Activated naive CD8-positive, alpha-beta T cell (primary cell): Measurements from ENCODE around the gene PGGHG.
"Not testable (repeated sequence)": the region's sequence is repeated elsewhere in the genome, so short reads cannot be mapped to it uniquely, and the experiment has no call there.

Experiments
- H3K27ac Mint-ChIP-seq: one replicate; pipeline ENCODE4 v1.8.0; 2021; ENCODE audit warnings: mixed read lengths
- H3K27me3 Mint-ChIP-seq: one replicate; pipeline ENCODE4 v1.8.0; 2021; ENCODE audit warnings: mixed read lengths
- H3K36me3 Mint-ChIP-seq: one replicate; pipeline ENCODE4 v1.8.0; 2021; ENCODE audit warnings: mixed read lengths
- H3K4me1 Mint-ChIP-seq: one replicate; pipeline ENCODE4 v1.8.0; 2021; ENCODE audit warnings: low read depth, mixed read lengths
- H3K4me3 Mint-ChIP-seq: one replicate; pipeline ENCODE4 v1.8.0; 2021; ENCODE audit warnings: mild to moderate bottlenecking, mixed read lengths
- H3K9me3 Mint-ChIP-seq: one replicate; pipeline ENCODE4 v1.8.0; 2021; ENCODE audit warnings: low read depth, mixed read lengths

PGGHG gene

GRCh38 chr11:297051-297585, 8.2 kb downstream of the PGGHG start:
- Mint-ChIP-seq H3K4me3 (no peak overlapping the region), H3K27me3 (no peaks in the 10 kb centered on the region), H3K36me3 (no peaks in the 10 kb centered on the region), H3K27ac (peak overlapping the region; percentile 89), H3K9me3 (no peaks in the 10 kb centered on the region), H3K4me1 (peaks cover 36% of the 10 kb centered on the region)

GRCh38 chr11:297586-298405, 8.9 kb downstream of the PGGHG start:
- Mint-ChIP-seq H3K9me3 (no peaks in the 10 kb centered on the region), H3K27me3 (no peaks in the 10 kb centered on the region), H3K27ac (peak overlapping the region; percentile 89), H3K4me1 (peaks cover 37% of the 10 kb centered on the region), H3K36me3 (no peaks in the 10 kb centered on the region), H3K4me3 (no peak overlapping the region)

- H3K4me3 Mint-ChIP-seq: no peak overlapping the region
Measured at GRCh38 chr11:298406-299065, 9.6 kb downstream of the PGGHG start.

GRCh38 chr11:299081-299891, 10.4 kb downstream of the PGGHG start, which contains the start of gene IFITM5:
Gene IFITM5 (minus strand): TSS chr11:299526. CDS start chr11:299490, 36 bp downstream.
- Mint-ChIP-seq H3K27me3 (no peaks in the 10 kb centered on the region), H3K27ac (no peak within 1 kb of the TSS), H3K4me3 (peak within 1 kb of the TSS; percentile 27), H3K9me3 (no peaks in the 10 kb centered on the region), H3K4me1 (peaks cover 46% of the 10 kb centered on the region), H3K36me3 (no peaks in the 10 kb centered on the region)

More at GRCh38 chr11:298406-299065, 9.6 kb downstream of the PGGHG start:
- Mint-ChIP-seq H3K36me3 (no peaks in the 10 kb centered on the region), H3K27me3 (no peaks in the 10 kb centered on the region), H3K9me3 (no peaks in the 10 kb centered on the region), H3K27ac (no peak overlapping the region), H3K4me1 (peaks cover 41% of the 10 kb centered on the region)

GRCh38 chr11:299951-300735, 11.2 kb downstream of the PGGHG start:
- H3K27ac Mint-ChIP-seq: no peak overlapping the region
- no peaks in the 10 kb centered on the region for H3K27me3 Mint-ChIP-seq

GRCh38 chr11:303363-303762, 14.4 kb downstream of the PGGHG start:
- peak overlapping the region; percentile 91 for H3K27ac Mint-ChIP-seq
- H3K4me3 Mint-ChIP-seq: peak overlapping the region; percentile 14
- H3K4me1 Mint-ChIP-seq: peaks cover 52% of the 10 kb centered on the region
- no peaks in the 10 kb centered on the region for H3K9me3 Mint-ChIP-seq
- H3K36me3 Mint-ChIP-seq: no peaks in the 10 kb centered on the region
- no peaks in the 10 kb centered on the region for H3K27me3 Mint-ChIP-seq

More at GRCh38 chr11:299951-300735, 11.2 kb downstream of the PGGHG start:
- H3K4me3 Mint-ChIP-seq: peak overlapping the region; percentile 27
- H3K4me1 Mint-ChIP-seq: peaks cover 47% of the 10 kb centered on the region
- H3K36me3 Mint-ChIP-seq: no peaks in the 10 kb centered on the region
- no peaks in the 10 kb centered on the region for H3K9me3 Mint-ChIP-seq

- Mint-ChIP-seq H3K36me3 (no peaks in the 10 kb centered on the region), H3K4me3 (no peak overlapping the region), H3K27me3 (no peaks in the 10 kb centered on the region), H3K9me3 (no peaks in the 10 kb centered on the region), H3K27ac (no peak overlapping the region), H3K4me1 (peaks cover 53% of the 10 kb centered on the region)
Measured at GRCh38 chr11:304061-304506, 15.2 kb downstream of the PGGHG start.

- H3K27me3 Mint-ChIP-seq: no peaks in the 10 kb centered on the region
- no peaks in the 10 kb centered on the region for H3K36me3 Mint-ChIP-seq
- H3K27ac Mint-ChIP-seq: peak overlapping the region; percentile 51
- peaks cover 56% of the 10 kb centered on the region for H3K4me1 Mint-ChIP-seq
- H3K9me3 Mint-ChIP-seq: no peaks in the 10 kb centered on the region
- no peak overlapping the region for H3K4me3 Mint-ChIP-seq
Measured at GRCh38 chr11:304915-305843, 16.3 kb downstream of the PGGHG start.

GRCh38 chr11:305844-306211, 16.9 kb downstream of the PGGHG start:
- Mint-ChIP-seq H3K27me3 (no peaks in the 10 kb centered on the region), H3K27ac (peak overlapping the region; percentile 51), H3K4me3 (no peak overlapping the region), H3K9me3 (no peaks in the 10 kb centered on the region), H3K4me1 (peaks cover 51% of the 10 kb centered on the region), H3K36me3 (no peaks in the 10 kb centered on the region)

- Mint-ChIP-seq H3K27me3 (no peaks in the 10 kb centered on the region), H3K4me3 (peak overlapping the region; percentile 58), H3K36me3 (no peaks in the 10 kb centered on the region), H3K9me3 (no peaks in the 10 kb centered on the region), H3K27ac (no peak overlapping the region), H3K4me1 (peaks cover 50% of the 10 kb centered on the region)
Measured at GRCh38 chr11:306645-307371, 17.9 kb downstream of the PGGHG start.

- not testable (repeated sequence) for H3K9me3 Mint-ChIP-seq, H3K36me3 Mint-ChIP-seq, H3K27me3 Mint-ChIP-seq
- H3K4me1 Mint-ChIP-seq: peaks cover 54% of the 10 kb centered on the region
- peak within 1 kb of the TSS; percentile 91 for H3K4me3 Mint-ChIP-seq
- peak within 1 kb of the TSS; percentile 93 for H3K27ac Mint-ChIP-seq
Measured at GRCh38 chr11:307766-308708, 19.1 kb downstream of the PGGHG start, which contains the start of gene IFITM2. Gene IFITM2 (plus strand): TSS chr11:307816. CDS start chr11:308193, 377 bp downstream.
